WI38 (cell line): ENCODE measurements around the gene RBP5.

Source experiments
- H3K4me3 ChIP-seq: 2 replicates; pipeline ENCODE4 v1.5.1; 2011; ENCODE audit warnings: low read depth, mild to moderate bottlenecking, control low read depth, low read length
- CTCF ChIP-seq: IDR thresholded peaks from 2 replicates; pipeline ENCODE4 v1.5.1; 2012; ENCODE audit warnings: low read depth, mild to moderate bottlenecking, control low read depth, low read length

RBP5 gene

GRCh38 chr12:7093486-7093885, 35.2 kb downstream of the RBP5 start:
- TF ChIP-seq CTCF, result no peak
- no peak overlapping the region for H3K4me3 ChIP-seq

DNA sequence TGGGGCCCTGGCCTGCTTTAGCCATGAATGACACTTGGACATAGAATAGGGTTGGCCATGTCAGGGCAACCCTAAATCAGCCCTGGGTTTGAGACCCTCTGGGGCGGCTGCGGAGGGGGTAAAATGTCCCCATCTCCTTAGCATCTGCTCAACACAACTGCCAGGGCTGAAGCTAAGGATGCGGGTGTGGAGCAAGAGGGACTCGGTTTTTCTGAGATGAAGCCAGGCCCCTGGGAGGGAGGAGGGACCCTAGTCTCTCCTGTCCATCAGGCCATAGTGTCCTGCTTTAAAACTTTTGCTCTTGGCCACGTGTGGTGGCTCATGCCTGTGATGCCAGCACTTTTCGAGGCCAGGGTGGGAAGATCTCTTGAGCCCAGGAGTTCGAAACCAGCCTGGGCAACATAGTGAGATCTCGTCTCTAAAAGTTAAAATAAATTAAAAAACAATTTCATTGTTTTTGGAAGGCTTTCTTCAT, 35.7 kb downstream of the RBP5 start:
- H3K4me3 ChIP-seq, result no peak overlapping the region
- no peak for TF ChIP-seq CTCF

DNA sequence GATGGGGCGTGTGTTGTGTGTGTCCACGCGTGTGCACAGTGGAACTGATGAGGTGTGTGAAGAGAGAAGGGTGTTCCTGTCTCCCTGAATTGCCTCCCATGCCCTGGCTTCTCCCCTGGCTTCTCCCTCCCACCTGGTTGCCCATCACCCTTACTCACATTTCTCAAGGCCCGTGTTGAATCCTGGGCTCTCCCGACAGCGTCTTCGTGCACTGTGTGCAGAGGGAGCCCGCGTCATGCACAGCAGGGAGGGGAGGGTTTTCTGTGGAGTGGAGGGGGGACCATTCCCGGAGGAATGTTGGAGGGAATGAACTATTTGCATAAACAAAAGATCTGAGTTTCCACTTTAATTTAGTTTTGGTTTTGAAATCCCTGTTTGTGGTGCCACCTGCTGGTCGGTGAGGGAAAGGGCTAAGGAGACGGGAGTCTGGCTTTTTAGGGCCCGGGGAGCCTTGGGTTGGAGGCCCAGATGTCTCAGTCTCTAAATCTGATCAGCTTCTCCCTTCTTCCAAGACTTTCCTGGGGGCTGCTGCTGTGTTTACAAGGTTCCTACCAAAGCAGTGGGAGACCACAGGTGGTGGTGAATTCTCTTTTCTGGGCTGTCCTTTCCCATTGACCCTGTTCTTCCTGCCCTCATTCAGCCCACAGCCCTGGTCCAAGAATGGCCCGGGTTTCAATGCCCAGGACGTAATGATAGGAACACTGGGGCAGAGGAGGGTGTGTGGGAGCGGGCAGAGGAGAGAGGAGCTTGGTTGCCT, 36.3 kb downstream of the RBP5 start, which contains the start of gene C1R:
Gene C1R, minus strand, starts transcription at position 217 of the 757 bp plus-strand sequence. Its CDS starts 57 bp downstream, at position 160.
- peak within 1 kb of the TSS; percentile 75 for H3K4me3 ChIP-seq
- peak; percentile 84 for TF ChIP-seq CTCF

DNA sequence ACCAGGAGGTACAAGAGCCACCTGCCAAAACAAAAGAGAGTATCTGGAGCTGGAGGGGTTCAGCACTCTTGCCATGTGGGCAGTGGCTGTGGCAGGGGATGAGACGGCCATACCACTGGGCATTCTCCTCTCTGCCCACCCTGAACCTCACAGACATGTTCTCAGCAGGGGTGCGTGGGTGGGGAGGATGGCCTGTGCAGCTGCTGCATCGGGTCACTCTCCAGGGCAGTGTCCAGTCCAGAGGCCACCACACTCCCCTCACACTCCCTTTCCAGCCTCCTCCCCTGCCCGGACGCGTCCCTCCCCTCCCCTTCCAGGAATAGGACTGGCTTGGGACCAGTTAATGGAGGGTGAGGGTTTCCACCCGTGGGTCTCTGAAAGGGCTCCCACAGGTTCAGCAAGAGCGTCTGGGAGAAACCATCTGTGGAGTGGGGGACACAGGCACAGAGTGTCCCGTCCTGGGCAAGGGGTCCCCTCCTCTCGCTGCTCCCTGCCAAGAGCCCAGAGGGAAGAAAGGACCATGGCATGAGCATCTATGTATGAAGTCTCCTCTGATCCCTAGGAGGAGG, 36.9 kb downstream of the RBP5 start:
- no peak for TF ChIP-seq CTCF
- peak overlapping the region; percentile 75 for H3K4me3 ChIP-seq

- H3K4me3 ChIP-seq, result peak overlapping the region; percentile 75
- TF ChIP-seq CTCF, result no peak
Observed at GRCh38 chr12:7091171-7091570, 37.5 kb downstream of the RBP5 start.

DNA sequence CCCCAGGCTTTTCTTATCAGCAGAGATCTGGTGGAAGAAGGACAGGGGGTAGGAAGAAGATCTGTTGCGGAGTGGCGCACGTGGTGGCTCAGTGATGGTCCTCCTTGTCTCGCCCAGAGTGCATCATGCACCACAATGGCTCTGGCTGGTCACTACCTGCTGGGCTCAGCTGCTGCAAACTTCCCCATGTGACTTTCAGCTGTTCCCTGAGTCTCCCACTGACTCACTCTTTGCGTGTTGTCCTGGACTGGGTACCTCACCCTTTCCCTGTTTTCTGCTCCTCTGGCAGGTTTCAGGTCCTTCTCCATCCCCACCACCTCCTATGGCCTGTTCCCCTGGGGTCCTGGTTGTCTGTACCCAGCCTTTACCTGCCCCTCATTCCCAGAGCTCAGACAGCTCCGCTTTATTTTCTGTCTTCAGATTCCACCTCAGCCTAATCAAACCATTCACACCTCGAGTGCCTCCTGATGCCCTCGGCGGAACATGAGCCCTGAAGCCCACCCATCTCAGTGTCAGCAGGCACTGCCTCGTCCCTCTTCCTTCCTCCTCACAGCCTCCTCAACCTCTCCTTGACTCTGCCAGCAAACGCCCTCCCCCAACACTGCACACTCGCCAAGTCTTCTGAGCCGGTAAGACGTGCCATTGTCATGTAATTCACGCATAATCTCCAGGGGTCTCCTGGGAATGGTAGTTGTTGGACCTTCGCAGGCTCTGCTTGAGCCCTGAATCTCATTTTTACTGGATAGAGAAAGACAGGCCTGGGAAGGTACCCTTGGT, 38.3 kb downstream of the RBP5 start:
- TF ChIP-seq CTCF, result no peak
- peak overlapping the region; percentile 75 for H3K4me3 ChIP-seq
